Stimulated activated naive CD8-positive, alpha-beta T cell treated with anti-CD3 and anti-CD28 coated beads, Interleukin-15, amount 100 ng/mL, for 72 hours (primary cell): Measurements from ENCODE around the gene SH3RF3.

Source experiments
- ATAC-seq: fragments of 150-1000 bp; cut with Tn5 transposase; 2 replicates; pipeline ENCODE4 v1.10.0; 2021; ENCODE audit warnings: mild to moderate bottlenecking, moderate library complexity
- DNase-seq, 2 donors: peaks; one replicate each; pipeline ENCODE4 v3.0.0; 2021 to 2022
- H3K27ac Mint-ChIP-seq, 2 donors: one replicate each; pipeline ENCODE4 v1.8.0; 2022; ENCODE audit warnings: mild to moderate bottlenecking in 2 of 2, mixed read lengths in 2 of 2, moderate library complexity in 2 of 2
- H3K27me3 Mint-ChIP-seq: one replicate; pipeline ENCODE4 v1.8.0; 2022; ENCODE audit warnings: mixed read lengths
- H3K4me1 Mint-ChIP-seq: one replicate; pipeline ENCODE4 v1.8.0; 2022; ENCODE audit warnings: mild to moderate bottlenecking, mixed read lengths
- H3K4me3 Mint-ChIP-seq, 2 donors: one replicate each; pipeline ENCODE4 v1.8.0; 2022; ENCODE audit warnings: mild to moderate bottlenecking in 2 of 2, mixed read lengths in 2 of 2, moderate library complexity in 1 of 2
- H3K9me3 Mint-ChIP-seq, 2 donors: one replicate each; pipeline ENCODE4 v1.8.0; 2022; ENCODE audit warnings: mixed read lengths in 2 of 2

The SH3RF3 gene

DNA sequence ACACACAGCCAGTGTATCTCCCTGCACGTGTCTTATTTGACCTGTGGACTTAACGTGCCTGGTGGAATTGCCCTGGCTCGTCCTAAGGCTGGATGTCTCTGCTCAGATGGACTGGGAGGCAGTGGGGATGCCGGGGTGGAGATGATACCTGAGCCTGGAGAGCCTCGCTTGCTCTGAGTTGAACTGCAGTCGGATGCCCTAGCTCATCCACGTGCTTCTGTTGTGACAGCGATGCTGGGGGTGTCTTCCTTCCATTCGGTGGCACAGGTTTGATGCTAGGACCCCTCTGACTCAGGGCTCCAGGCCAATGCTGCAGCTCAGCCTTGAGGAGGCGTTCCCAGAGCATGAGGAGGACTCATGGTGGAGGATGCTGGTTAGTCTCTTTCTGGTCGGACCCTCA, 117.6 kb downstream of the SH3RF3 start:
- H3K4me1 Mint-ChIP-seq = peaks cover 13% of the 10 kb centered on the region
- ATAC-seq (no peak), DNase-seq (no peak)
- no peaks in the 10 kb centered on the region for H3K27me3 Mint-ChIP-seq
- H3K4me3 Mint-ChIP-seq = no peak overlapping the region
- no peak overlapping the region for H3K27ac Mint-ChIP-seq
- H3K9me3 Mint-ChIP-seq = no peaks in the 10 kb centered on the region

DNA sequence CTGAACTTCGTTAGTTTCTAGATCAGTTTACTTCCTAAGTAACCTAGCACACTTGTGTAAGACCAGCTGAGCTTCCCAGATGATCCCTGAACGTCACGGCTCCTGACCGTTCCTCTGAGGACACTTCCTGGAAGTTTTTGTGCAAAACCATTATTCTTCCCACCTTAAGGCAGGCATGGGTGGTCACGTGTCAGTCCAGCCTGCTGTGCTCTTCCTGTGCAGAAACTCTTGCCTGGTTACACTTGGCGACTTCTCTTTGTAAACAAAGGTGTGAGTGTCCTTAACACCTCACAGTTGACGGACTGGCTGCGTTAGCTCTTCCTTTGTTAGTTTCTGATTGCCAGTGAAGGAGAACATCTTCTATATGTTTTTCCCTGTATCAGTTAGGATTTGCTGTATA, 118.3 kb downstream of the SH3RF3 start:
- ATAC-seq (no peak), DNase-seq (no peak)
- Mint-ChIP-seq H3K27me3 (no peaks in the 10 kb centered on the region), H3K4me3 (no peak overlapping the region), H3K27ac (no peak overlapping the region), H3K9me3 (no peaks in the 10 kb centered on the region), H3K4me1 (peaks cover 10% of the 10 kb centered on the region)

DNA sequence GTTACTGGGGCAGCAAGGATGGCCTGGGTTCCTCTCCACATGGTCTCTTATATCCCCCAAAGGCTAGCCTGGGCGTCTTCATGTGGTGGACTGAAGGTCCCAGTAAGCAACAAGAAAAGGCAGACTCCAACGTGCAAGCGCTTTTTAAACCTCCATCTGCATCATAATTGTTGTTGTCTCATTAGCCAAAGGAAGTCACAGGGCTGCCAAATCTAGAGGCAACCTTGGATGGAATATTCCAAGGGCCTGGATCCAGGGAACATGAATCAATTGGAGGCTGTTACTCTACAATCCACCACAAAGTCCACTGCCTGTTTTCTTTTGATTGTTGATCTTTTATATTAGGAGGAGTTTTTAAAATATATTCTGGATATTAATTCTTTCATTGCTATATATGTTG, 118.8 kb downstream of the SH3RF3 start:
- Mint-ChIP-seq H3K4me3 (no peak overlapping the region), H3K27ac (no peak overlapping the region), H3K9me3 (no peaks in the 10 kb centered on the region), H3K27me3 (no peaks in the 10 kb centered on the region), H3K4me1 (peaks cover 8% of the 10 kb centered on the region)
- ATAC-seq = no peak
- DNase-seq = no peak

GRCh38 chr2:109248590-109248989, 119.6 kb downstream of the SH3RF3 start:
- Mint-ChIP-seq H3K4me3 (no peak overlapping the region), H3K9me3 (no peaks in the 10 kb centered on the region), H3K27ac (peak overlapping the region in 1 of 2 donors; percentile 1), H3K27me3 (no peaks in the 10 kb centered on the region), H3K4me1 (peaks cover 8% of the 10 kb centered on the region)
- no peak for DNase-seq
- ATAC-seq = no peak

DNA sequence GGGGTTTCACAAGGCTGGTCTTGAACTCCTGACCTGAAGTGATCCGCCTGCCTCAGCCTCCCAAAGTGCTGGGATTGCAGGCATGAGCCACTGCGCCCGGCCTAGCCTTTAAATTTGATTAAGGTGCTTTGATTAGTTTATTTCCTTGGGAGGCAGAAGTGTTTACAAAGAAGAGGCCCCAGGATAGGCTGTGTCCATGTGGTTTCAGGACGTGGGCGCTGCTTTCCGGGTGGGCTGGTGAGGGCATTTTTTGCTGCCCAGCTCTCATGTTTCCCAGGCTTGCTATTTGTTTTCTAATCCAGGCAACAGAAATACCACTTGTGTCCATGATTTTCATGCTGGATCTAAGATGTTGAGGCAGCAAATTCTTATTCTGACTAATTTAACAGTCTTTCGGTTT, 124.2 kb downstream of the SH3RF3 start:
- peak overlapping the region in 1 of 2 donors; percentile 27 for H3K27ac Mint-ChIP-seq
- H3K9me3 Mint-ChIP-seq = no peaks in the 10 kb centered on the region
- ATAC-seq (no peak), DNase-seq (no peak)
- no peak overlapping the region for H3K4me3 Mint-ChIP-seq
- no peaks in the 10 kb centered on the region for H3K27me3 Mint-ChIP-seq
- peaks cover 30% of the 10 kb centered on the region for H3K4me1 Mint-ChIP-seq

- Mint-ChIP-seq H3K9me3 (no peaks in the 10 kb centered on the region), H3K4me3 (no peak overlapping the region), H3K4me1 (peaks cover 25% of the 10 kb centered on the region), H3K27ac (no peak overlapping the region), H3K27me3 (no peaks in the 10 kb centered on the region)
- DNase-seq (no peak), ATAC-seq (no peak)
Measured at GRCh38 chr2:109254174-109254904, 125.3 kb downstream of the SH3RF3 start.

DNA sequence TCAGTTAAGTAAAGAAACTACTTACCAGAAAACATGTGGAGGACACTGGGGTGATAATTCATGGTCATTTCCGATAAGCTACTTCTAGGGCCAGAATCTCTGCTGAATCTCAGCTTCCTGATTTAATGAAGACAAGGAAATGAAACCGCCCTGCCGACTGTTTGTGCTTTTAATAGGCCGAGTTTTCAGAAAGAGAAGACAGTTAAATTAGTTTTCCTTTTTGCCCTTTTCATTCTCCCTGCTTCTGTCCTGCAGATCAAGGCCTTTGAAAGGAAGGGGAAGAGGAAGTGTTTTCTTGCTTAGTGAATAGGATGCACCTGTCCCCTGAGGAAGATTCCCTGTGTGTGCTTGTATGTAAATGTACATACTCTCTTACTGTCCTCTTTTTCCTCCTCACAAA, 126.6 kb downstream of the SH3RF3 start:
- Mint-ChIP-seq H3K4me1 (peaks cover 38% of the 10 kb centered on the region), H3K9me3 (no peaks in the 10 kb centered on the region), H3K27ac (no peak overlapping the region), H3K27me3 (no peaks in the 10 kb centered on the region), H3K4me3 (no peak overlapping the region)
- ATAC-seq (no peak), DNase-seq (no peak)

DNA sequence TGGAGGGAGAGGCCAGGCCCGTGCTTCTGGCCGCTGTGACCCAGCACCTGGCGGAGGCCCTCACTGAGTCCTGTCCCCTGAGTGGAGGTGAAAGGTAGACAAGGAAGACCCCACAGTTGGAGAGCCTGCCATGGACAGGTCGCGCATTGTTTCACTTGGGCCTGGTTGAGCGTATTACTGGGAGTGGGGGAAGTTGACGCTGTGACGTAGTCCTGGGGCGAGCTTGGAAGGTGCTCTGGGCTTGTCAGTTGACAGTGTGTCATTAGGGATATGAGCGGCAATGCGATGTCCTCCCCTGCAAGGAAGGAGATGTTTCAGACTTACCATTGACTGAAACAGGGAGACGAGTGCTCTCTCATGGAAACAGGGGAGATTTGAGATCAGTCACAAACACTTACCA, 127.1 kb downstream of the SH3RF3 start:
- DNase-seq = no peak
- Mint-ChIP-seq H3K9me3 (no peaks in the 10 kb centered on the region), H3K4me3 (no peak overlapping the region), H3K4me1 (peaks cover 41% of the 10 kb centered on the region), H3K27me3 (no peaks in the 10 kb centered on the region), H3K27ac (no peak overlapping the region)
- ATAC-seq = no peak

- Mint-ChIP-seq H3K4me1 (peaks cover 41% of the 10 kb centered on the region), H3K9me3 (no peaks in the 10 kb centered on the region), H3K4me3 (no peak overlapping the region), H3K27ac (peak overlapping the region; percentile 45 to 69), H3K27me3 (no peaks in the 10 kb centered on the region)
- no peak for ATAC-seq
- no peak for DNase-seq
Measured at GRCh38 chr2:109256921-109257320, 127.9 kb downstream of the SH3RF3 start.

GRCh38 chr2:109257653-109258052, 128.6 kb downstream of the SH3RF3 start:
- ATAC-seq (no peak), DNase-seq (no peak)
- Mint-ChIP-seq H3K27ac (no peak overlapping the region), H3K9me3 (no peaks in the 10 kb centered on the region), H3K4me3 (no peak overlapping the region), H3K4me1 (peaks cover 41% of the 10 kb centered on the region), H3K27me3 (no peaks in the 10 kb centered on the region)

DNA sequence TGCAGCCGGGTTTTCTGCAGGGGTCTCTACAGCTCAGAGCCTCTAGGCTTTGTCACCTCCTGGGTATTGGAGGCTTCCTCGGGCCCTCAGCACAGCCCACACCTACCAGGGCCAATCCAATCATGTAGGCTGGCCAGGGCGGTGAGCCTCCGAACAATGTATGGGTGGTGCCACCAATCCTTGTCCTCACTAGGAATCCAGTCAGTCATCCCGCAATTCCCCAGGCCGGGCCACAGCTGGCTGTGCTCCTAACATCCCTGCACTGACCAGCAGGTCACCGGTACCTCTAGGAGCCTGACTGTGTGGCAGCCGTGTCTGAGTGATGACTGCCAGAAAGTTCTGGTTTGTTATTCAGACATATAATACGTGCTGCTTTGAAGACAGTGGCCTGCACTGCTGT, 129.4 kb downstream of the SH3RF3 start:
- no peaks in the 10 kb centered on the region for H3K27me3 Mint-ChIP-seq
- H3K9me3 Mint-ChIP-seq = no peaks in the 10 kb centered on the region
- DNase-seq (no peak), ATAC-seq (no peak)
- no peak overlapping the region for H3K27ac Mint-ChIP-seq
- H3K4me1 Mint-ChIP-seq = peaks cover 41% of the 10 kb centered on the region
- no peak overlapping the region for H3K4me3 Mint-ChIP-seq

DNA sequence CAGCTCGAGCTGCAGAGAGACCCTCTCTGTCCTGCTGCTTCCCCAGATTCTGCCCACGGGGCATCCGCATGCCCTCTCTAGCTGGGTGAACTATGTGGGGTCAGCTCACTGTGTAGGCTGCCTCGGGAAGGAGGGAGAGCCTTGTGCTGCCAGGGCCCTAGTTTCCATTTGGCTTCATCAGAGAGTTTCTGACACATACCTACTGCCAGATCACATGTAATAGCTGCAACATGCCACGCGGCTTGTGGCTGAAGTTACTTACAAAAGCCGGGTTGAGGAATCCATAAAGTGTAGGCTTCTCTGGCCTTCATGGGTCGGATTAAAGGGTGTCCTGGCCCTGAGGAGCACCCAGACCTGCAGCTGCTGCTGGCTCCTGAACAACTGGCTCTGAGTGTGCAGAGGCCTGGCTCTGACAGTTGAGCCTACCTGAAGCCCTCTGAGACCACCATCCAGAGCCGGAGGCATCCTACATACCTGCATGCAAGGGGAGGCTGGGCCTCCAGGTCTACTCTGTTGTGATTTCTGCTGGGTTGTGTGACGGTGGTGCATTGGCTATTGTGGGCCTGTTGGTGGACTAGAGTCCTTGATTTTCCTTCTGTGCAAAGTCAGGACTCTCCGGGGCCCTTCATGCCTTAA, 130.0 kb downstream of the SH3RF3 start:
- DNase-seq (no peak), ATAC-seq (no peak)
- peaks cover 41% of the 10 kb centered on the region for H3K4me1 Mint-ChIP-seq
- H3K4me3 Mint-ChIP-seq = no peak overlapping the region
- no peak overlapping the region for H3K27ac Mint-ChIP-seq
- no peaks in the 10 kb centered on the region for H3K9me3 Mint-ChIP-seq
- no peaks in the 10 kb centered on the region for H3K27me3 Mint-ChIP-seq

DNA sequence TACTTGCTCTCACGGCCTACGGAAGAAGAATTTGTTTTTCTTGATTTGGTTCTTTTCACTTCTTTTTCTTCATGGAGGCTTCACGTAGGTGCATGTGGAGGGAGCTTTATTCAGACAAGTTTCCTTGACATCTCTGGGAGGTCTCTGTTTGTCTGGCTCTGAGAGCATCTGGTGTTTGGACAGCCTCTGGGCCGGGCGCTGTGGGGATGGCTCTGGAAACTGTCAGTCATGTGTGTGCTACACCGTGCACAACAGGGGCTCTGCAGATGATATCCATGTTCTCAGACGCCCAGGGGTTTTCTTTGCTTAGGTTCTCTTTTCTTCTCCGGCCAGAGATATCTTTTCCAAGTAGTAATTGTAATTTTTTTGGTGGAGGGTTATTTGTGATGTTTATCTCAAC, 130.7 kb downstream of the SH3RF3 start:
- H3K9me3 Mint-ChIP-seq = no peaks in the 10 kb centered on the region
- no peaks in the 10 kb centered on the region for H3K27me3 Mint-ChIP-seq
- H3K4me3 Mint-ChIP-seq = no peak overlapping the region
- ATAC-seq = no peak
- no peak for DNase-seq
- peaks cover 35% of the 10 kb centered on the region for H3K4me1 Mint-ChIP-seq
- H3K27ac Mint-ChIP-seq = no peak overlapping the region

DNA sequence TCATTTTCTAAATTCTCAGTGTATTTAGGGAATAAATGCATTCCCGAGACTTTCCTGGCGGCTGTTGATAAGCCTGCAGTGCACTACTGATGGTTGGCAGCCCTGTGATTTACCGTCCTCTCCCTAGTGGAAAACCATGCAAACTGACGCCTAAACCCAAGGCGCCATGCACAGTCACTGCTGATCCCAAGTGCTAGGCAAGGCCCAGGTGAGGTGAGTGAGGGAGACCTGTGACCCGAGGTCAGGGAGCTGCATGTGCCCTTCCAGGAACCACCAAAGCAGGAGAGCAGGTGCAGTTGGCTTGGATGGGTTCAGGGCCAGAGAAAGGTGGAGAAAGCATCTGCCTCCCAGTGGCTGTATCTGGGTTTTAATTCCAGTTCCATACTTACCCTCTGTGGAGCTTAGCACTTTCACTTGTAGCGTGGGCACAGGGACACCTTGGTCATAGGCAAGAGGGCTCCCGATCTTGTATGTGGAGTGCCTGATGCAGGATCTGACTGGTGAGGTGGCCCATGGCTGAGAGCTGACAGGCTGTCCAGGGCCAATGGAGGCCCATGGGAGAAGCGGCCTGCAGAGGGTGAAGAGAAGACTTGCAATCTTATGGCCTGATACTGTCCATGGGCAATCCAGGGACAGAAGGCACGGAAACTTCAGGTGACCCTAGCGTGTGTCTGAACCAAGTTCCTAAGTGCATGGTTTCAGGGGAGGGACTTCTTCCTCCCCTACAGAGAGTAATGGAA, 131.3 kb downstream of the SH3RF3 start:
- H3K27ac Mint-ChIP-seq = peak overlapping the region in 1 of 2 donors; percentile 92

DNA sequence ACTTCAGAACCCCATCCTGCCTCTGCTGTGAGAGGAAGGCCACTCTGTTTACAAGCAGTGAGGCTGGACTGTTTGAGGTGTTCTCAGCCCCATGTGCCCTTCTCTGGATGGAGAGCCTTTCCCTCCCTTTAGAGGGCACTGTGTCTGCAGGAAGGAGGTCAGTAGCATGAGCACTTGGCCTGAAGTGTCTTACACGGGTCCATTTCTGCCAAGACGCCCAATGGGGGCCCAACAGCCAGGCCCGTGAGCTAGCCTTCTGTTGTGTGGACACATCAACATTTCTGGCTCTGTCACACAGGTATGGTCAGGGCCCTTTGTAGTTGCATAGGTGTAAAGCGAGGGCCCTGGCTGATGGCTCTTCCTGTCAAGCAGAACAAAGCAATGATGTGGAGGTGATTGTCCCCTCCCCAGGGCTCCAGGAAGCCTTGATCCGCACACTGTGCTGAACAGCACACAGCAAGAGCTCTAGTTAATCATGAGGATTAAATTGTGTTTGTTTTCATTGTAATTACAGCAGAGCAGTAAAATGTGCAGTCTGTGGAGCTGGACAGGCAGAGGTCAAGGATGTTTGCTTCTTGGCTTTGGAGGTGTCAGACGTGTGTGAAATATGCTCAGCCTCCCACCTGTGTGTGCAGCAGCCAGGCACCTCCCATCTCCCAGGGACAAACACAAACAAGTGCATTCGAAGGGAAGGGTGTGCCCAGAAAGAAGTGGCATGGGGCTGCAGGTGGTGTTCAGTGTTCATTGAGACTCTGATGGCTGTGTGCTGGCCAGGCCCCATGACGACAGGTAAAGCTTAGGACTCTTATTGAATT, 132.1 kb downstream of the SH3RF3 start:
- no peaks in the 10 kb centered on the region for H3K9me3 Mint-ChIP-seq
- H3K27ac Mint-ChIP-seq = peak overlapping the region in 1 of 2 donors; percentile 92
- peaks cover 24% of the 10 kb centered on the region for H3K4me1 Mint-ChIP-seq
- DNase-seq (no peak), ATAC-seq (peak; percentile 57)
- no peaks in the 10 kb centered on the region for H3K27me3 Mint-ChIP-seq
- H3K4me3 Mint-ChIP-seq = no peak overlapping the region

More for the DNA sequence above, 131.3 kb downstream of the SH3RF3 start:
- ATAC-seq = no peak
- no peaks in the 10 kb centered on the region for H3K27me3 Mint-ChIP-seq
- no peak overlapping the region for H3K4me3 Mint-ChIP-seq
- peaks cover 29% of the 10 kb centered on the region for H3K4me1 Mint-ChIP-seq
- no peak for DNase-seq
- no peaks in the 10 kb centered on the region for H3K9me3 Mint-ChIP-seq
